HUES6 (cell line): ENCODE results near the gene TLR9.

Experiments used
- H3K27ac ChIP-seq: 2 replicates; pipeline ENCODE4 v1.7.0; 2013; ENCODE audit warnings: low read depth, mild to moderate bottlenecking, low read length, inconsistent platforms
- H3K27me3 ChIP-seq: 2 replicates; pipeline ENCODE4 v1.6.1; 2013; ENCODE audit warnings: low read length; ENCODE audit not compliant: control insufficient read depth, insufficient read depth
- H3K36me3 ChIP-seq: 2 replicates; pipeline ENCODE4 v1.6.1; 2013; ENCODE audit warnings: low read length; ENCODE audit not compliant: control insufficient read depth, insufficient read depth
- H3K4me1 ChIP-seq: 2 replicates; pipeline ENCODE4 v1.6.1; 2013; ENCODE audit warnings: low read length; ENCODE audit not compliant: control insufficient read depth, insufficient read depth
- H3K4me3 ChIP-seq: 2 replicates; pipeline ENCODE4 v1.5.1; 2013; ENCODE audit warnings: low read depth, low read length
- H3K9ac ChIP-seq: one replicate; pipeline ENCODE4 v1.6.1; 2013; ENCODE audit warnings: mild to moderate bottlenecking, low read length
- H3K9me3 ChIP-seq: 2 replicates; pipeline ENCODE4 v1.6.1; 2013; ENCODE audit warnings: low read depth, low read length; ENCODE audit not compliant: control insufficient read depth, insufficient read depth

The TLR9 gene

GRCh38 chr3:52257911-52258310 is 32.5 kb upstream of the TLR9 start:
- H3K9ac ChIP-seq = no peak overlapping the region
- H3K36me3 ChIP-seq = peaks cover 97% of the 10 kb centered on the region
- no peak overlapping the region for H3K4me3 ChIP-seq
- no peaks in the 10 kb centered on the region for H3K4me1 ChIP-seq
- H3K9me3 ChIP-seq = no peaks in the 10 kb centered on the region
- no peaks in the 10 kb centered on the region for H3K27me3 ChIP-seq
- H3K27ac ChIP-seq = no peak overlapping the region

GRCh38 chr3:52256622-52257021 is 31.2 kb upstream of the TLR9 start:
- H3K36me3 ChIP-seq = peaks cover 95% of the 10 kb centered on the region
- H3K9me3 ChIP-seq = no peaks in the 10 kb centered on the region
- H3K4me1 ChIP-seq = no peaks in the 10 kb centered on the region
- H3K4me3 ChIP-seq = no peak overlapping the region
- H3K27me3 ChIP-seq = no peaks in the 10 kb centered on the region
- H3K9ac ChIP-seq = no peak overlapping the region
- H3K27ac ChIP-seq = no peak overlapping the region

DNA sequence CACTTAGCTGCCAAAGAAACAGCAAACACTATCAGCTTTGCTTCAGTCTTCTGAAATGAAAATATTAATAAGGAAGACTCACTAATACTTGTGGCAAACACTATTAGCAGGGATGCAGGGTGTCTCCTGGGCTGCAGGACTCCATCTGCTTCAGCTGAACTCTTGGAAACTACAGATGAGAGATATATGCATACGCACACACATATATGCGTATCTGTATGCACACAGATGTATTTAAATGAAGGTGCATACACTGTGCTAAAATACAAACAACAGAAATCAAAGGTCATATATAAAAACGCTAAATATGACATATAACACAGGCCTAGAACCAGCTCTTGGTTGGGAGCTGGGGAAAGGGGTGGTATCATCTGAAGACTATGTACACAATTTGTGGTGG is 30.7 kb upstream of the TLR9 start:
- Histone ChIP-seq H3K4me1 (no peaks in the 10 kb centered on the region), H3K27ac (no peak overlapping the region), H3K27me3 (no peaks in the 10 kb centered on the region), H3K36me3 (peaks cover 94% of the 10 kb centered on the region), H3K9ac (no peak overlapping the region), H3K4me3 (no peak overlapping the region), H3K9me3 (no peaks in the 10 kb centered on the region)

DNA sequence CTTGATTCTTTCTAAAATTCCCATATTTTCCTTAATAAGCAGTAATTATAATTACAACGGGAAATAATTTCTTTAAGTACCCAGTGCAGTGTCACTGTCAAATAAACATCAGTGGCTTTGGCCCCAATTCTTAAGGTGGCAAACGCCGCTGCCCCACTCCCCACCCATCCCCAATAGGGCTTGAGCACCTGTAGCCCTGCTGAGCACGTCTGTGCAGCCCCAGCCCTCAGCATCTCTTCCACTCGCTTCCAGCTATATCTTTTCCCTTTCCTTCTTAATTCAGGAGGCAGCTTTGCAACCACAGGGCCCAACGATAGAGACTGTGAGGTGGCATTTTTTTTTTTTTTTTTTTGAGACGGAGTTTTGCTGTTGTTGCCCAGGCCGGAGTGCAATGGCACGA is 29.2 kb upstream of the TLR9 start:
- Histone ChIP-seq H3K36me3 (peaks cover 88% of the 10 kb centered on the region), H3K9me3 (no peaks in the 10 kb centered on the region), H3K27ac (no peak overlapping the region), H3K4me3 (no peak overlapping the region), H3K9ac (no peak overlapping the region), H3K4me1 (no peaks in the 10 kb centered on the region), H3K27me3 (no peaks in the 10 kb centered on the region)

DNA sequence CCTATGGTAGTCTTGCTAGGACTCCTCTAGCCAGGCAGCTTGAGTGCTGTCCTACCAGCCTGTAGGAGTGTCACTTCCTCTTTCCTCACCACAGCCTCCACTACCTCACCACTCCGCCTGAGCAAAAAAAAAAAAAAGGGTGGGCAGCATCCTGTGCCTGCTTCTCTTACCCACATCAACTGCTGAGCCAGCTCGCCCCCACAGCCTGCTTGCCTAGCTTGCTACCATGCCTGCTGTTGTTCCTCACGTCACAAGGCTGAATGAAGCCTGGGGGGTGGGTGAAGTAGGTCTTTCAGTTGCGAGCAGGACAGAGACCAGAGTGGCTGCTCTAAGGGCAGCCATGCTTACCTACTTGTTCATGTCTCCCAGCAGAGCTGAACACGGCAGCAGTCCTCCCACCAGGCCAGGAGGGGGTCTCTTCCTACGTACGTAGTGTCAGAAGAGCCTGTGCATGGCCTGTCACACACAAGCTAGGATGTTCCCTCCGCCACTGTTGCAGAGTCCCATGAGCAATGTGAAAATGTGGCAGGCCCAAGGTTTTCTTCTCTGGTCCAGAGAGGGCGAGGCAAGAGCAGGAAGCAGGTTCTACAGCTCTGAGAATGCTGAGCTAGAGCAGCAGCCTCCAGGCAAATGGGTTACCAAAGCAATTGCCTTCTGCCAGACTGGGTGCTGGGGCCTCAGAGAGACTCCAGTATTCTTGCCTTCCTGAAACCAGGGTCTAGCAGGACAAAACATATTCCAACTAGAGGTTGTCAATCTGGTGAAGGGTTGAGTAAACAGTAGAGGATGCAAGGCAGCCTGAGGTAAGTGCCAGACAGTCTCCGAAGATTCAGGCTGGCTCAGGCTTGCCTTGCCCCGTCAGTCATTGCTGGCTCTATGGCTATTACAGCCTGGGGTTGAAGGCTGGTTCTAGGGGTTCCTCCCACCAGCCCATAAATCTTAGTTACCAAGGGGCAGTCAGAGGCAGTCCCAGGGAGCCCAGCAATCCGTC is 28.2 kb upstream of the TLR9 start:
- Histone ChIP-seq H3K36me3 (peaks cover 85% of the 10 kb centered on the region), H3K27me3 (no peaks in the 10 kb centered on the region), H3K9me3 (no peaks in the 10 kb centered on the region), H3K4me1 (no peaks in the 10 kb centered on the region), H3K4me3 (no peak overlapping the region), H3K9ac (no peak overlapping the region), H3K27ac (no peak overlapping the region)

DNA sequence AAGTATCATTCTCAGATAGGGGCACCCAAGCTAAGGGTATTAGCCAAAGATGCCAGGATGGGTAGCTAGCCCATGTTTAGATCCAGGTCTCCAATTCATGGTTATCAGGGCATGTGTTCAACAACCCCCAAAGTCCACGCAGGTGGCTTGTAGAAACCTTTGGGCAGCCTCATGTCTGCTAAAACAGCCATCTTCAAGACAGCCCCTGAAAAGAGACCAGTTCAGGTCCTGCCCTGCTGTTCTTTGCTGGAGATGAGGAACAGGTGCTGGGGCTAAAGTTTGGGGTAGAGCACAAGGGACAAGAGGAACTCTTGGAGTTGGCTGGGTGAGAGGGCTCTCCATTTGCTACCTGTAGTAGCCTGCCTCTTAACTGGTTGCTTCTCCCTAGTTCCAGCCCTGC is 24.7 kb upstream of the TLR9 start:
- Histone ChIP-seq H3K4me3 (no peak overlapping the region), H3K27ac (no peak overlapping the region), H3K36me3 (peaks cover 50% of the 10 kb centered on the region)

GRCh38 chr3:52249683-52250082 is 24.2 kb upstream of the TLR9 start:
- Histone ChIP-seq H3K9me3 (no peaks in the 10 kb centered on the region), H3K36me3 (peaks cover 47% of the 10 kb centered on the region), H3K4me3 (no peak overlapping the region), H3K9ac (no peak overlapping the region), H3K27ac (no peak overlapping the region), H3K27me3 (peaks cover 25% of the 10 kb centered on the region), H3K4me1 (peaks cover 11% of the 10 kb centered on the region; the same call in 1 of the 2 replicates)

More for the DNA sequence above, 24.7 kb upstream of the TLR9 start:
- peaks cover 21% of the 10 kb centered on the region for H3K27me3 ChIP-seq
- H3K9me3 ChIP-seq = no peaks in the 10 kb centered on the region
- no peak overlapping the region for H3K9ac ChIP-seq
- peaks cover 7% of the 10 kb centered on the region; the same call in 1 of the 2 replicates for H3K4me1 ChIP-seq

DNA sequence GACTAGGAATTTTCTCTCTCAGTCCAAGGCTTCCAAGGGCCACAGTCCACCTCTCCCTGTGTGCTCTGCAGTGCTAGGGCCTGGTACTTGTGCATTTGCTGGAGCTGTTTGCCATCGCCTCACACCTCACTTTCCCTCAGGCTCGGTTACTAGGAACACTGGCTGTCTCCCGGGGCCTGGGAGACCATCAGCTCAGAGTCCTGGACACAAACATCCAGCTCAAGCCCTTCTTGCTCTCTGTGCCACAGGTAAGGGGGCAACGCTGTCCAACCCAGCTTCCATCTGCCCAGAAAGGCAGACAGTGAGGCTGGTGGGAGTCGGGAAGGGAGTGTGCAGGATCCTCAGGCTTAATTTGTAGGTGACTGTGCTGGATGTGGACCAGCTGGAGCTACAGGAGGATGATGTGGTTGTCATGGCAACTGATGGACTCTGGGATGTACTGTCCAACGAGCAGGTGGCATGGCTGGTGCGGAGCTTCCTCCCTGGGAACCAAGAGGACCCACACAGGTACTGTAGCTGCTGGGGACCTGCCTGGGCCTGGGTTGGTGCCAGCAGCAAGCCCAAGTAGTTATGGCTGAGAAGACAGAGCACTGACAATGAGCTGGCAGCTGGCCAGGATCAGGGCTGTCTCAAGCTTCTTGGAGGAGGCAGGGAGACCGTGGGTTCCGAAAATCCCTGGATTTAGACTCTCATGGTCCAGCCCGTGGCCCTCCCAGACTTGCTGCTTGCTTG is 23.5 kb upstream of the TLR9 start:
- H3K4me1 ChIP-seq = peaks cover 11% of the 10 kb centered on the region; the same call in 1 of the 2 replicates
- peaks cover 32% of the 10 kb centered on the region for H3K27me3 ChIP-seq
- no peak overlapping the region for H3K4me3 ChIP-seq
- H3K27ac ChIP-seq = no peak overlapping the region
- H3K9me3 ChIP-seq = no peaks in the 10 kb centered on the region
- no peak overlapping the region for H3K9ac ChIP-seq
- H3K36me3 ChIP-seq = peaks cover 40% of the 10 kb centered on the region

- peaks cover 32% of the 10 kb centered on the region for H3K36me3 ChIP-seq
- no peak overlapping the region for H3K27ac ChIP-seq
- no peak overlapping the region for H3K4me3 ChIP-seq
- H3K9ac ChIP-seq = no peak overlapping the region
- peaks cover 11% of the 10 kb centered on the region; the same call in 1 of the 2 replicates for H3K4me1 ChIP-seq
- H3K9me3 ChIP-seq = peaks cover 5% of the 10 kb centered on the region; the same call in 1 of the 2 replicates
- peaks cover 32% of the 10 kb centered on the region for H3K27me3 ChIP-seq
These were observed 22.7 kb upstream of the TLR9 start for GRCh38 chr3:52248165-52248541.

DNA sequence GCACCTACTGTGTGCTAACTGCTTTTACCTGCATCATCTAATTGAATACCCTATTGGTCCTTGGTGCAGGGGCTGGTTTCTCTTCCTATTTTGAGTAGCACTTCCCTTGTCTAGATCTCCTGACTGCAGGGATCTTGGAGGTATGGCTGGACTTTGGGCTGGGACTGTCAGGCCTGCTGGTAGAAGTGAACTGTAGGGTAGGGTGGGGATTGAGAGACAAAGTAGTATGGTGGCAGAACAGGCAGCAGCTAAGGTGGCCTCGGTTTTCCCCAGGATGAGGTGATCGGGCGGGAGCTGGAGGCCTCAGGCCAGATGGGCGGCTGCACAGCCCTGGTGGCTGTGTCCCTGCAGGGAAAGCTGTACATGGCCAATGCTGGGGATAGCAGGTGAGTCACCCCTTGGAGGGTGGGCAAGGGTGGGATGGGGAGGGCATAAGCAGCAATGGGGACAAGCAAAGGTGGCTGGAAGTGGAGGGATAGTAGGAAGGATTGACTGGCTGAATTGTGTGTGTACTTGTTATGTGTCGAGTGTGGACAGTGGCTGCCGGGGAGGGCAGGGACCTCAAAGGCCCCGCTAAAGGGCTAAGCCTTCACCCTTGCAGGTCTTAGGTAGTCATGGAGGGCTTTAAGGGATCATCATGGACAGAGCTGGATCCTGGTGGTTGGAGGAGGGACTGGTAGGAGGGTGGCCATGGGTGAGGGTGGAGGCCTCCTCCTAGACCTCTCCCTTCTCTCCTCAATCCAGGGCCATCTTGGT is 22.1 kb upstream of the TLR9 start:
- Histone ChIP-seq H3K27me3 (peaks cover 32% of the 10 kb centered on the region), H3K36me3 (peaks cover 28% of the 10 kb centered on the region), H3K9ac (no peak overlapping the region), H3K27ac (no peak overlapping the region), H3K4me3 (no peak overlapping the region), H3K4me1 (peaks cover 11% of the 10 kb centered on the region; the same call in 1 of the 2 replicates), H3K9me3 (peaks cover 5% of the 10 kb centered on the region; the same call in 1 of the 2 replicates)
